Epidermal melanocyte (primary cell): ENCODE measurements around the gene ADORA1.

Experiments
- DNase-seq: peaks from one replicate; pipeline ENCODE4 v3.0.0; 2011; ENCODE audit warnings: low spot score; ENCODE audit not compliant: insufficient read length

ADORA1 gene

DNA sequence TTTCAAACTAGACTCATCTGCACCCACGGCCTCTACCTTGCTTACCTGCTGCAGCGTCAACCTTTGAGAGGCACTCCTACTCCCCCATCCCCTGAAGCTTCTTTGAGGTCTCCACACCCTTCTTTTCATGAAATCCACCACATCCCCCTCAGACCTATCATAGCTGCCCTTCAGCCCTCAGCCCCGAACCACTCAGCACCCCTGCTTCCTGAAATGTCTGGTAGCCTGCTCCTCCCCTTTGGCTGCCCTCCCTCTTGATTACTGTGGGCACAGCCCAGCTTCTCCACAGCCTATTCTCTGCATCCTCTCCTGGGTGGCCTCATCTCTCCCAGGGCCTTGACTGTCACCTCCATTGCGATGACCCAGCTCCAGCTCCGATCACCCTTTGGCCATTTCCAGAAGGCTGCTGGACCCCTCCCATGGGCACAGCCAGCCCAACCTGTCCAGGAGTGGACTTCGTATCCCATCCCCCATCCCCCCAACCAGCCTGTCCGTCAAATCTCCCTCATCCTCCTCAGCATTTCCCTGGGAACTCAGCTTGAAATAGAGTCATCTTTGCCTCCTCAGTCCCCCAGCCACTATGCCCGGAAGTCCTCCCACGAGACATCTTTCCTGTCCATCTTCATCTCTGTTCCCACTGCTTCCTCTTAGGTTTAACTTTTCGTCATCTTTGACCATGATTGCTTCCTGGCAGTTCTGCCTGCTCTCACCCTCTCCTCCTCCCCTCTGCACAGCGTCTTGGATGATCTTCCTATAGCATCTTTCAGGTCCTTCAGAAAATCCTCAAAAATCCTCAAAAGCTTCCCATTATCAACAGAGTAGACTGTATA lies 6.1 kb upstream of the ADORA1 start:
- DNase-seq = no peak

- no peak for DNase-seq
Measured at GRCh38 chr1:203122159-203122558, 5.4 kb upstream of the ADORA1 start.

DNA sequence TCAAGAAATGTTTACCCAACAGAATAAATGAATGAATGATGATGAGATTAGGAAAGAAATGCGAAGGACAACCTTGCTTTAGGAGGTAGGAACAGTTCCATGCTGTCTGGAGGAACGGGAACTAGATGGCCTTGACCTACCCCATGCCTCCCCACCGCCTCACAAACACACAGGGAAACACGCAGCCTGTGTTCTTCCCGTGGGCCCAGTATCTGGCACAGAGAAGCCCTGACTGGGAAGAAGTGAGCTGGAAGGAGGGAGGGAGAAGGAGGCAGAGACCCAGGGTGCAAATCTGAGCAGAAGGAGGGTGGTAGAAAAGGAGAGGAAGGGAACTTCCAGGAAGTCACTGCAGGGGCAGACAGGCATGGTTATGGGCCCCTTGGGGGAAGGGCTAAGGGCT lies 3.5 kb upstream of the ADORA1 start:
- no peak for DNase-seq

DNA sequence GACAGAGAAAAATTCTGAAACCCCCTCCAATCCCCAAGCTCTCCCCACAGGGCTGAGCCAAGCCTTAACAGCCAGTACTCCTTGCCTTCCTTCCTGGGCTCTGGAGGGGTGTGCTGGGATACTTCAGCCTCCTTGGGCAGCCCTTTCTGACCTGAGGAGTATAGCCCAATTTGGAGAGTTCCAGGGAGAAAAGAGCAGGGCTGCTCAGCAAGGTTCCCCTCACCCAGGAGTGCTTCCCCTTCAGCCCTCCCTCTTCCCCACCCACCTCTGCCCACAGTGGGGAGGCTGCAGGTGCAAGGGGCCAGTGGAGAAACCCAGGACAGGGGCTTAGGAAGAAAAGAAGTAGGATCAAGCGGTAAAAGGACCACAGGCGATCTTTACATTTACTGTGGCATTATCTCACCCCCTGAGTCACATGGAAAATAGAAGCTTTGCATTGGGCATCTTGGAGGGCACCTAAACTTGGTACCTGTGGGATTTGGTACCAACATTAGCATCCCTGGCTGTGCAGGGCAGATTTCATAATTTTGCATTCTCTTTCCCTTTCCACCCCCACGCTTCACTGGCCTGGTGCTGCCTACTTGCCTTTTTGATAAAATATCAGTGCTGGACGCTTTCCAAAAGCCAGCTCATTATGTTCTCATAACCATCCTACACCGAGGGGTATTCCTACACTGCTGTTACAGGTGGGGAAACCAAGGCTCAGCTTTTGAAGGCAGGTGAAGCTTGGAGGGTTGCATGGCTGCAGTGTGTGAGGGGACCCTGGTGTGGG lies 2.8 kb upstream of the ADORA1 start:
- no peak for DNase-seq

DNA sequence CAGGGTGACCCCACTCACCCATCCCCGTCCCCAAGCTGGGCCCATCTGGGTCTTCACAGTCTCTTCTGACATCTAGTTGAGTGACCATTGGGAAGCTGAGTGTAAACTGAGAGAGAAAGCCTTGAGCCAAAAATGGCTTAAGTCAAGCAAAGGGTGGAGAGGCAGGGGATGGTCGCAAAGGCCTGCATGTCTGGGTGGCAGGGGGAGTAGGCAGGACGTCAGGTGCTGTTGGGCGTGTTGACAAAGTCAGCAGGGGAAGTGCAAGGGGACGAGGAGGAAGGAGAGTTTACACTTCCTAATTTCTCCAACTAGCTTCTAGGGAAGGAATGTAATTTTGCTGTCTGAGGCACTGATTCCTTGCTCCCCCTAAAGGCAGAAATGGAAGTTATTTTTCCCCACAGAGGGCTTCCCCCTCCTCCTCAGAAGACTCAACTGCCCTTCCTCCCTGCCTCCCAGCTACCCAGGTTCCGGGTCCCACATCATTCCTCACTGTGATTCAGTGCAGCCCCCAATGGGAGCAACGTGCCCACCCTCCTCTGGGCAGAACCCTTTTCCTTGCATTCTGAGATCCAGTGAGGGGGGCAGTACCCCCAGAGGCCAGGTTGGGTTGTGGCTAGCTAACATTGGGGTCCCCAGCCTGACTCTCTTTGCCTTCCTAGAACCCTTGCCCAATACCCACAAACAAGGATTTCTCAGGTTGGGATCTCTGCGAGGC lies 1.2 kb upstream of the ADORA1 start:
- DNase-seq = no peak

GRCh38 chr1:203126866-203127665 lies 460 bp upstream of the ADORA1 start:
- DNase-seq = no peak

DNA sequence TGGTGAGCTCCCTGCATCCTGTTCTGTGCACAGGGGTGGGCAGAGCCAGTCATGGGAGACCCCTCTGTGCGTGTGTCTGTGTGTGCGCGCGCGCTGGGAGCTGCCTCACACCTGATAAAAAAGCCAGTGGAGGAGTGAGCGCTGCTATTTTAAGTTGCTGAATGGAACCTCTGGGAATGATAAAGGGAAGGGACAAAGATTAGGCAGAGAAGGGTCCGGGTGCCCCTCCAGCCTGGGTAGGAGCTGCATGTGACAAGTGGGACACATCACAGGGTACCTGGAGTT lies 847 bp downstream of the ADORA1 start:
- no peak for DNase-seq

DNA sequence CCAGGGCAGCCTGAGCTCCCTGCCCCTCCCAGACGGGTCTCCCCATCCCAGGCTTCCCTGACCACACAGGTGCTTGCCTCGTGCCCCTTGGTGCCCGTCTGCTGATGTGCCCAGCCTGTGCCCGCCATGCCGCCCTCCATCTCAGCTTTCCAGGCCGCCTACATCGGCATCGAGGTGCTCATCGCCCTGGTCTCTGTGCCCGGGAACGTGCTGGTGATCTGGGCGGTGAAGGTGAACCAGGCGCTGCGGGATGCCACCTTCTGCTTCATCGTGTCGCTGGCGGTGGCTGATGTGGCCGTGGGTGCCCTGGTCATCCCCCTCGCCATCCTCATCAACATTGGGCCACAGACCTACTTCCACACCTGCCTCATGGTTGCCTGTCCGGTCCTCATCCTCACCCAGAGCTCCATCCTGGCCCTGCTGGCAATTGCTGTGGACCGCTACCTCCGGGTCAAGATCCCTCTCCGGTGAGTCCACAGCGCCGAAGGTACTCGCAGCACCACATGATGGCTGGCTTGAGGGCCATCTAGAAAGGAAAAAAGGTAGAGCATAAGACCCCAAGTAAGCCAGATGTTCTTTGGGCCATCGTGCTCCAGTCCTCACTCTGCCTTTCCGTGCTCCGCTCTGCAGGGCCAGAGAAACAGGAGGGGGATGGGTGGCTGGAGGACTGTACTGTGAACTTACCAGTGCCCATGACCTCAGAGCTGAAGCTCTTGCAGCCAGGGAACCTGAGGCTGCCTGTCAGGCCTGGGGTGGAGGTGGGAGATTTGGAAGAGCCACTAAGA lies 1.4 kb downstream of the ADORA1 start:
- no peak for DNase-seq

GRCh38 chr1:203129501-203130231 lies 2.1 kb downstream of the ADORA1 start:
- no peak for DNase-seq

DNA sequence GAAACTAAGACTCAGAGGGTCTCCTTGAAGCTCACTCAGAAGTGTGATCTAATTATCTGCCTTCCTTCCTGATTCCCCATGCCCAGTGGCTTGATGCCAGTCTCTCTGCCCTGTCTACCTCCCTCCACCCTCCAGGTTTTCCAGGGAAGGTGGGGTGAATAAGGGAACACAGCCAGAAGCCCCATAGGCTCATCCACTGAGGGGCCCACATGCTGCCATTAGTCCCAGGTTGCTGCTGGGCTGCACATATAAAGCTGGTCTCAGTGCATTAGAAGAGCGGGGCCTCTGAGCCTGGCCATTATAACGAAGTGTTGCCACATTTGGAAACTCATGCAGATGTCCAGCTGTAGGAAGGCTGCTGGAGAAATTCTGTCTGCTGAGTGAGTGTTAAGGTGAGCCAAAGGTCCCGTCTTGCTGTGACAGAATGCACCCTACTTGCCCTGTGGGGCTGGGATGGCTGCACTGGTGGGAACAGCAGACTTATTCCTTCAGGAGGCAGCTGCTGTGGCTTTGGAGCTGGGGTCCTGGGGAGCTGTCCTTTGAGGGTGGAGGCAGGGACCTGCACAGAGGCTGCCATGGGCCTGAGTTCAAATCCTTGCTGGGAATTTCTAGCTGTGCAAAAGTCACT lies 2.9 kb downstream of the ADORA1 start:
- DNase-seq = peak; percentile 0

- no peak for DNase-seq
Measured at GRCh38 chr1:203131548-203132200, 4.1 kb downstream of the ADORA1 start.

DNA sequence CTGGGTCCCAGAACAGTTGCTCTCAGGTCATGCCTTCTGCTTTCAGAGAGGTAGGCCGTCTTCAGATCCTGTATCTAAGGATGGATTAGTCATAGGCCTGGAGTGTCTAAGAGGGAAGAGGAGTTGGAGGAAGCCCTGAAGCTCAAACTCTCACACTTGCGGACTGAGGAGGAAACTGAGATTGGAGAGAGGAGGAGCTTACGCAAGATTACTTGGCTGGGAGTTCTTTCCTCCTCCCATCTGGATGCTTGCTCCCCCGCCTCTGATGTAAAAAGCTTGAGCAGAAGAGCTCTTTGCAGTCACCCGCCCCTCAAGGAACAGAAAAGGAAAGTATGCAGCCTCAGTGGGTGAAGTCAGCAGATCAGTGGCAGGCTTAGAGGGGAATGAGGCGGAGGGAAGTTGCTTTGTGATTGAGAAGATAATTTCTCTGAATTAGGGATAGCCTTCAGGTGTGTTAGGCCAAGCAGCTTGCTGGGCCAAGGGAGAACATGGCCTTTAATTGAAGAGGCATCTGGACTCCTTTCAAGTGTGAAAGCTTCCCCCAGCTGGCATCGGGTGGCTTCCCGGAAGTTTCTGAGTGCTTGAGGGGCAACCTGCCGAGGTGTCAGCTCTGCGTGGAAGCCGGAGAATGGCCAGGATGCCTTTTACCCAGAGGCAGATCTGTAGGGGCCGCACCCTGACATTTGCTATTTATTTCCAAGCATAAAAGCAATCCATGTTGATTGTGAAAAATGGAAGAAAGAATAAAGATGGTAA lies 6.6 kb downstream of the ADORA1 start:
- no peak for DNase-seq

GRCh38 chr1:203135636-203136305 lies 8.2 kb downstream of the ADORA1 start:
- DNase-seq = no peak

DNA sequence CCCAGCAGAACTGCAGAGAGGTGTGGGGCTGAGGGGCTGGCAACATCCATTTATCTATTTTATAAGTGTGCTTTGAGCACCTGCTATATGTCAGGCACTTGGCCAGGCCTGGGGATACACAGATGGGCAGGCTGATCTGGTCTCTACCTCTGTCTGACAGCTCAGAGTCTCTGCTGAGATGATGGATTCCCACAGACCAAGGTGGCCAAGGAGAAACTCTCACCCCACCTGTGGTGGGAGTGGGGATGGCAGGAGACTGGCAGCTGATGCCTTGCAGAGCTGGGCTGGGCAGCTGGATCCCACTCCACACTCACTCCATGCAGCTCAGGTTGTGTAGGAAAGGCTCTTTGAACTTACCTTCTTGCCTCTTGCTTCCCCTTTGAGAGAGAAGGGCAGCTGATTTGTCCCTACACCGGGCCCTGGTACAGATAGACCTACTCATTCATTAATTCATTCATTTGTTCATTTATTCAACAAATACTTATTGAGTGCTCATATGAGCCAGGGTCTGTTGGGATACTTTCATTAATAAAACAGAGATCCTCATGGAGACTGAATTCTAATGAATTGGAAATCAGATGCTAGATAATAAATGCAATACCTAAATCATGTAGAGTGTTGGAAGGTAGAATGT lies 9.0 kb downstream of the ADORA1 start:
- no peak for DNase-seq

- no peak for DNase-seq
Measured at GRCh38 chr1:203137324-203137723, 9.8 kb downstream of the ADORA1 start.

- DNase-seq = no peak
Measured at GRCh38 chr1:203138066-203138465, 10.5 kb downstream of the ADORA1 start.

GRCh38 chr1:203139976-203140475 lies 12.5 kb downstream of the ADORA1 start:
- no peak for DNase-seq
